HG02884 (cell line): ENCODE data around the gene GUCA1C.

Source experiments
- ATAC-seq: cut with Tn5 transposase; IDR thresholded peaks from one replicate; pipeline ENCODE4 v1.9.1; 2021; ENCODE audit warnings: mild to moderate bottlenecking, moderate library complexity; ENCODE audit not compliant: unreplicated experiment

Gene GUCA1C

DNA sequence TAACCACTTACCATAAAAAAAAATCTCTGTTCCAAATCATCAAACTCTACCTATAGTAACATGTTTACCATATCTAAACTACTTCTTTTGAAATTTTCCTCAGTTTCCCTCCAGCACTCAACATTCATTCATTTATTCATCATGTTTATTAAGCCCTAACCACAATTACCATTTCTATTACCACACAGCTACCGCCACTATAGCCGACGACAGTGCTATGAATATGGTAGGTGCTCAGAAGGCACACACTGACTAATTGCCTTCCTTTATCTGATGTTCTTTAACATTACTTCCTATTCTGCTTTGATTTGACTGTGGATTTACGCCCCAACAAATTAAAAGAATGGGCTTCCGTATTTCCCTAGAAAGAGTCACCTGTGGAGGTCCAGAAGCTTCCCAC, 43.9 kb downstream of the GUCA1C start:
- ATAC-seq, result no peak

DNA sequence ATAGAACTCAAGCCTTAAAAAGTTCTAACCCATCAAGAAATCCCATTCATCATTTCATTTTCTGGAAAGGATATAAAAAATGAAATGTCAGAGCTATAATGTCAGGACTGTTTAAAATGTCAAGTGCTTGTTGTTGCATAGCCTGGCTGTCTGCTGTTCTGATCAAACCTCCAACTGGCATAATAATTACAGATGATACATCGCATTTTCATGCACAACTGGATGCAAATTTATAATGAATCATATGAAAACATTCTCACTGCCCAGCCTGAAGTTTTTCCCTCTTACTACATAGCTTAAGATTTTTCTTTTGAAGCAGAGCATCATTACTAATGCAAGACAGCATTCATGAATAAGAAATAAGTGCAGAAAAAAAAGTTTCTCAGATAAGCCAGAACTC, 46.5 kb downstream of the GUCA1C start:
- ATAC-seq, result no peak

DNA sequence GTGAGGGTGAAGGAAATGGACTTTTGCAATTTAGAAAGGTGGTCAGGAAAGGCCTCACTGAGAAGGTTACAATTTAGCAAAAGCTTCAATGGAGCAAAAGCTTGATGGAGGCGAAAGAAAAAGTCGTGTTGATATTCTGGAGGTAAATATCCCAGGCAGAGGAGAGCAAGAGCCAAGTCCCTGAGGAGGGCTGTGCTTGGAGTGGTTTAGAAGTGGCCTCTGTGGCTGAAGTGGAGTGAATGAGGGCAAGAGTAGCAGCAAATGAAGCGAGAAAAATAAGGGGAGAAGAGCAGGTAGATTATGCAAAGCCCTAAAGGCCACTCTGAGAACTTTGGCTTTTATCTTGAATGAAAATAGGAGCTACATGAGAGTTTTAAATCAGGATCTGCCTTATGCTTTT, 54.1 kb downstream of the GUCA1C start:
- ATAC-seq, result no peak

DNA sequence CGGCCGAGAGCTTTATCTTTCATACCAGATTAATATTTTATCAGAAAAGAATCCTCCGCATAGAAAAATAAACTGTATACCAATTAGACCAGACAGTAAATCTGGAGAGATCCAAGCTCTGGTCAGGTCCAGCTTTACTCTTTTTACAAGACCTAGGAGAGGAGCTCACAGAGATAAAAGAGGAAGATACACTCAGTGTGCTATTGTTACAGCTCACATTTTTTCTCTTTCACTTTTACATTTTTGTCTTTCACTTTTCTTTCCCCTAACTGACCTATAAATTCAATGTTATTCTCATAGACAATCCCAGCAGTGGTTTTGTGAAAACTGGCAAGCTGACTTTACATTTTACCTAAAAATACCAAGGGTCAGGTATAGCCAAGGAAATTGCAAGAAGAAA, 55.8 kb downstream of the GUCA1C start:
- no peak for ATAC-seq

DNA sequence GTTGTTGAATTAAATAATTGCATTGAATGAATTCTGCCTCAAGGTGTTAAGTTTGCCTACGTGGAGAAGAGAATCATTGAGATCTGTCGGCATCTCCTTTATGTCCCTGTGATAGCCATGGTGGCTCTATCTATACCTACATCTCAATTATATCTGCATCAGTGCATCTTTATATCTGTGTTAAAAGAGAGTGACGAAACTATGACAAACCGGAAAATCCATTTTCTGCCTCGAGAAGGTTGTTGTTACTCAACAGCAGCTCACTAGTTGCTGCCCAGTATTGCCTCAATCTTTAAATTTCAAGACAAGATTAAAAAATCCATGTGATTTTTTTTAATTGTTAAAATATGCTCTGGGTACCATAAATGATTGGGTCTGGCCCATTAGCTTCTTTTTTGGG, 58.7 kb downstream of the GUCA1C start:
- no peak for ATAC-seq

DNA sequence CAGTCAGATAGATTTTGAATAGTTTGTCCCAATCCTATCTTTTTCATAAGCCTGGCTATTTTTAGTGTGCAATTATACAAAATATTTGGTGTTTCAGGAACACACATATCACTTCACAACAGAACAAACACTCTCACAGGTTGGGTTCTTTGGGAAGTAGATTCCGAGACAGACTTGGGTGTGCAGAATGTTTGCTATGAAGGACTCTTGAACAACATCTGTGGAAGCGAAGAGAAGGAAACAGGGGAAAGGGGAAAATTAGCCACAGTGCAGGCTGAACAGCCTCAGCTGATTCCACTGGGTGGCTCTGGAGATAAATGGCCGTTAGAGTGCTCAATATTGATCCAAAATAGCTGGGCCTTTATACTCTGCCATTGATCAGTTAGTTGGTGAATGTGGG, 61.8 kb downstream of the GUCA1C start:
- no peak for ATAC-seq

DNA sequence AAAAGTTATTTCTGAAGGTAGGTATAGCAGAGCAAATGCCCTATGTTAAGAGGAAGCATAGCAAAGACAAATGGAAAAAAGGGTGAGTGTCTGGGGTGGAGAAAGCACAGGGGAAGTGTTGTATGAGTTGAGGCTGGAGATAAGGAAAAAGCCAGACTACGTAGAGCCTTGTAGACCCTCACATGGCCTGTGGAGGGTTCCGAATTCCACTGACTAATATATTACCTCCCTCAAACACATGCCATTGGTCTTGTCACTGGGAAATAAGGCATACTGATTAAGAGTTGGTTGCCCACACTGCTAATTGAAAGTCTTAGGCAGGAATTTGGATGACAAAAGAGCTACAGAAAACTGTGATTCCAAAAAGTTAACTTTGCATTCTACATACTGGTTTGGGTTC, 65.9 kb downstream of the GUCA1C start:
- ATAC-seq, result no peak

DNA sequence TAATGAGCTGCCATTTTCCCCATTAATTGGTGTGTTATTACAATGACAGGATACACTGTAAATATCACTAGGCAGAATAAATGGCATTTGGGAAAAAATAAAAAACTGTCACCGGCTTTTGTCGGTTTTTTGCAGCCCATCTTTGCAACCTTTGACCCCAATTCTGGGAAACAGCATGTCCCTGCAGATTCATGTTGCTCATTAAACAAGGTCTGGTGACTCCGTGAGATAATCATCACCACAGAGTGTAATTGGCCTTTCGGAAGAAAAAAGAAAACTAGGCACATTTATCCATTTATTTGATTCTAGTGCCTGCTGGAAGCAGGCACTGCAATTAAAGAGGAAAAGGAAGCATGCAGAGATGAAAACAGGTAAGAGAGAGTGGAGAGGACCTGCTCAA, 66.6 kb downstream of the GUCA1C start:
- ATAC-seq, result no peak

DNA sequence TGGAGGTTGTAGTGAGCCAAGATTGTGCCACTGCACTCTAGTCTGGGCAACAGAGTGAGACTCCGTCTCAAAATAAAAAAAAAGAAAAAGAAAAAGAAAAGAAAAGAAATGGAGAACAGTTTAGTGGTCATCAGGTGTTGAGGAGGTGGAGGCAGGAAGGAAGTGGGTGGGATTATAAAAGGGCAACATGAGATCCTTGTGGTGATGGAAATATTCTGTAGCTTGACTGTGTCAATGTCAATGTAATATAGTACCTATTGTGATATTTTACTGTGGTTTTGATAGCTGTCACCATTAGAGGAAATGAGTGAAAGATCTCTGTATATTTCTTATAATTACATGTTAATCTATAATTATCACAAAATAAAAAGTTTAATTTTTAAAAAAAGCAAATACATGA, 70.3 kb downstream of the GUCA1C start:
- no peak for ATAC-seq

DNA sequence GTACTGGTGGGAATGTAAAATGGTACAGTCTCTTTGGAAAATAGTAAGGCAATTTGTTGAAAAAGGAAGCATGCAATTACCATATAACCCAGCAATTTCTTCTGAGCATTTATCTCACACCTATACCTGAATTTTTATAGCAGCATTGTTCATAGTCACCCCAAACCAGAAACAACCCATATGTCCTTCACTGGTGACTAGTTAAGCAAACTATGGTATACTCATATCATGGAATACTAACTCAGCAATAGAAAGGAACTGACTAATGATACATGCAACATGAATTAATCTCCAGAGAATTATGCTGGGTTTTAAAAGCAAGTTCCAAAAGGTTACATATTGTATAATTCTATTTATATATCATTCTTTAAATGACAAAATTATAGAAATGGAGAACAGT, 70.9 kb downstream of the GUCA1C start:
- no peak for ATAC-seq

DNA sequence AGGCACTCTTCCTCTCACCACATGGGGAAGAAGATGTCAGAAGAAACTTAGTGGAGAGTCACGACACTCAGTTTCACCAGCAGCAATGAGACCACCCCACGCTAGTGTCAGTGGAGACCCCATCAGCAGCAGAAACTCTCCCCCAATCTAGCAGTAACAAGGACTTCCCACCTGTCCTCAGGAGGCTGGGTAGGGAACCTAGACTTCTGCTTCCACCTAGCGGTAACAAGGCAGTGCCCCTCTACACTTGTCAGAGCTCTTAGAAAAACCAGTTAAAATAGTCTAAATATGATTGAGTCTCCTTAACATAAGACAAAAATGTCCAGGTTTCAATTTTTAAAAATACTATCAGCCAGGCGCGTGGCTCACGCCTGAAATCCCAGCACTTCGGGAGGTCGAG, 73.8 kb downstream of the GUCA1C start:
- ATAC-seq, result no peak

DNA sequence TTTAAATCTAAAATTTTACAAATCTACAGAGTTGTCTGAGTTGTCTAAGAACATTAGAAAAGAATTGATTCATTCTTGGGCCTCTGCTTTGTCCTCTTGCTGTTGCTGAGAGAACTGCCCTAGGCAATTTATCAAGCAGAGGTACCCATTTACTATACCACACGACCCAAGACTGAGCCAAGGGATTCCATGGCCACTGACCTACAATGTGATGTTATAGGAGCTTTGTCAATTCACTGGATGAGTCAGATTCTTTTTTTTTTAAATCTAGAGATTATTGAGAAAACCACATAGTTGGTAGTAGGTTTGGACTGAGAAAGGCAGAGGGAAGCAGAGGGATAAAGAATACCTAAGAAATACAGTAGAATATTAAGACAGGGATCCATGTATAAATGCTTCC, 75.8 kb downstream of the GUCA1C start:
- no peak for ATAC-seq

DNA sequence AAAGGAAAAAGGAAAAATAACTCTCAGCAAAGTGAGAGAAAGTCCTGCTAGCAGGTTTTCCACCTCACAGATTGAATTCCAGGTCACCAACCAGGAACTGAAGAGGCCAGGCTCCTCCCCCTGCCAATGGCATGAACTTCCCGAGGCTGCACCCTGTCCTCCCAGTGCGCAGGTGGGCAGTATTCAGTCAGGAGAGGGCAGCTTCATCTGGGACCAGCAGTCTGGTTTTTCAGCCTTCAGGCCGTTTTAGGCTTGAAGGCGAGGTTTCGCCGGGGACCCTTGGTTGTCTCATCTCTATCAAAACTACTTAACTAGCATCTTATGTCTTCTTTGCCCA, 89.9 kb downstream of the GUCA1C start:
- ATAC-seq, result no peak

DNA sequence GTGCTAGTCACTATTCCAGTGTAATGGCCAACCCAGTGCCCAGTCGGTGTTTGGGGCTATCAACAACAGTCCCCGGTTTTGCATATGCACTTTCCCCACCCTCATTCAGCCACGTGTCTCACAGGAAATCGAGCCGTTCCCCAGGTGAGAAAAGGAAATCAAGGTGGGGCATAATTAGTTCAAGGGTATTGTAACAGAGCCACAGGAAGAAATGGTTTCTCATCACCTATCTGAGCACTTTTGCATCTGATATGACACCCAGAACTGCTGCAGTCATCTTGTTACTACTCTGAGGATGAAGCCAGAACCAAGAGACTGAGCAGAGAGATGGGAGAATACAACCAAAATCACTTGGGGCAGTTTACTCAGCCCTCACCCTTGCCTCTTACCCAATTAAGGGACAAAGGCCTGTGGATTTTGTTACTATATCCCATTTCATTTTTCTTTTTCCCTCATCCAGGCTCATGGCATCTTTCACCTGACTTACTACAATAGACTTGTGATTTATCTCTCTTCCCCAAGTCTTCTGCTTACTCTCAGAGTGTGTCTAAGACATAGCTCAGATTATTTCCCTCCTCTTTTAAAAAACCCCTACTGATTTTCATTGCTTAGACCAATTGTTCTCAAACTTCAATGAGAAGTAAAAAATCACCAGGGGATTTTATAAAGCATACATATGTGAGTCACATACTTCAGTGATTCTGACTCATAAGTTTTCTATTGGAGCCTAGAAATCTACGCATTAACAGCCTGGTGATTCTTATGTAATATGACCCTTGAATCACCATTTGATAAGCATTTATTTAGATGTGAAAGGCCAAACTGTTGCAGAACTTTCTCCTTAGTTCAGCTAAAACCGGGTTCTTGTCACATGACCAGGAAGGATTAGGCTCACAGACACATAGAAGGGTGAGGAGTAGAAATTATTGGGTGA, 90.5 kb downstream of the GUCA1C start:
- ATAC-seq, result peak; percentile 74

DNA sequence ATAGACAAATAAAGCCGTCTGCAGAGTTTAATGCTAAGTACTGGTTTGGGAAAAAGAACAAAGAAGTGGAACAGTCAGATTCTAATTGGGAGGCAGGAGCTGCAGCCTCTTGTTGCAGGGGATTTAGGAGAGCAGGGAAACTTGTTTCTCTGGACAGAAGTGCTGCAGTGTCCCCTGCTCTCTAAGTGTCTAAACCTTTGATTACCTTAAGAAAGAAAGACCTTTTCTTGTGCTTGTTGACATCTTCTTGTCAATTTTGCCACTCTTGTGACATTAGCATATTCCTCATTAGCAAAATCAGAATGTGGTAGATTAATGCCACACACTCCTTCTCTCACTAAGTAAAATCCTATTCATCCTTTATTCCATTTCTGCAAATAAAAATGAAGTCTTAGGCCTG, 92.3 kb downstream of the GUCA1C start:
- ATAC-seq, result no peak
